SK-N-SH treated with all-trans-retinoic acid at 6 μM for 48 hours (cell line): Measurements from ENCODE around the gene POLD1.

Experiments used
- ATAC-seq: fragments of 200-7000 bp; cut with Tn5 transposase; 3 replicates; pipeline ENCODE4 v1.9.1; 2020; ENCODE audit warnings: mild to moderate bottlenecking, moderate library complexity
- ARNTL ChIP-seq: fragments of 450-650 bp; formaldehyde crosslinking; IDR thresholded peaks from 2 replicates; pipeline ENCODE4 v1.5.0; 2020; ENCODE audit warnings: low read depth, mild to moderate bottlenecking, moderate library complexity, borderline replicate concordance
- CSDC2 ChIP-seq: fragments of 250-450 bp; sonication (Bioruptor Pico); IDR thresholded peaks from 2 replicates; pipeline ENCODE4 v1.5.0; 2020; ENCODE audit warnings: mild to moderate bottlenecking, moderate library complexity
- ESRRG ChIP-seq: fragments of 250-450 bp; sonication (Bioruptor Pico); IDR thresholded peaks from 2 replicates; pipeline ENCODE4 v1.6.1; 2021; ENCODE audit warnings: mild to moderate bottlenecking
- GLIS3 ChIP-seq: fragments of 250-450 bp; sonication (Bioruptor Pico); IDR thresholded peaks from 2 replicates; pipeline ENCODE4 v1.5.0; 2020; ENCODE audit warnings: mild to moderate bottlenecking, moderate library complexity
- ISL1 ChIP-seq: fragments of 250-450 bp; sonication (Bioruptor Pico); IDR thresholded peaks from 2 replicates; pipeline ENCODE4 v2.1.2; 2022; ENCODE audit warnings: mild to moderate bottlenecking, moderate library complexity
- OSR1 ChIP-seq: fragments of 250-450 bp; sonication (Bioruptor Pico); IDR thresholded peaks from 2 replicates; pipeline ENCODE4 v1.8.0; 2022; ENCODE audit warnings: moderate library complexity, mild to moderate bottlenecking, inconsistent platforms
- PATZ1 ChIP-seq: fragments of 250-450 bp; sonication (Bioruptor Pico); IDR thresholded peaks from 2 replicates; pipeline ENCODE4 v1.8.0; 2020; ENCODE audit warnings: mild to moderate bottlenecking, moderate library complexity, borderline replicate concordance
- RARB ChIP-seq: fragments of 250-450 bp; sonication (Bioruptor Pico); IDR thresholded peaks from 2 replicates; pipeline ENCODE4 v1.8.0; 2021; ENCODE audit warnings: mild to moderate bottlenecking, moderate library complexity
- SNAI2 ChIP-seq: fragments of 250-450 bp; sonication (Bioruptor Pico); IDR thresholded peaks from 2 replicates; pipeline ENCODE4 v1.5.0; 2020; ENCODE audit warnings: mild to moderate bottlenecking, moderate library complexity
- TCF4 ChIP-seq: fragments of 250-450 bp; sonication (Bioruptor Pico); IDR thresholded peaks from 2 replicates; pipeline ENCODE4 v1.8.0; 2021; ENCODE audit warnings: mild to moderate bottlenecking, moderate library complexity, borderline replicate concordance
- TSHZ2 ChIP-seq: fragments of 250-450 bp; sonication (Bioruptor Pico); IDR thresholded peaks from 2 replicates; pipeline ENCODE4 v1.5.0; 2020; ENCODE audit warnings: mild to moderate bottlenecking, moderate library complexity
- ZC3H10 ChIP-seq: fragments of 250-450 bp; sonication (Bioruptor Pico); IDR thresholded peaks from 2 replicates; pipeline ENCODE4 v1.5.1; 2021; ENCODE audit warnings: mild to moderate bottlenecking, moderate library complexity
- ZNF565 ChIP-seq: fragments of 450-650 bp; formaldehyde crosslinking; conservative IDR thresholded peaks from 2 replicates; pipeline ENCODE4 v1.5.0; 2020; ENCODE audit warnings: low read depth, mild to moderate bottlenecking, moderate library complexity
- ZNF70 ChIP-seq: fragments of 450-650 bp; formaldehyde crosslinking; IDR thresholded peaks from 2 replicates; pipeline ENCODE4 v1.5.0; 2020; ENCODE audit warnings: mild to moderate bottlenecking, moderate library complexity
- ZNF8 ChIP-seq: fragments of 450-650 bp; formaldehyde crosslinking; IDR thresholded peaks from 2 replicates; pipeline ENCODE4 v1.5.0; 2020; ENCODE audit warnings: mild to moderate bottlenecking, moderate library complexity
- TF ChIP-seq, protein P1 (sequence below): fragments of 250-450 bp; sonication (Bioruptor Pico); IDR thresholded peaks from 2 replicates; pipeline ENCODE4 v1.8.0; 2021; ENCODE audit warnings: low read depth, mild to moderate bottlenecking, moderate library complexity, borderline replicate concordance

Gene POLD1

DNA sequence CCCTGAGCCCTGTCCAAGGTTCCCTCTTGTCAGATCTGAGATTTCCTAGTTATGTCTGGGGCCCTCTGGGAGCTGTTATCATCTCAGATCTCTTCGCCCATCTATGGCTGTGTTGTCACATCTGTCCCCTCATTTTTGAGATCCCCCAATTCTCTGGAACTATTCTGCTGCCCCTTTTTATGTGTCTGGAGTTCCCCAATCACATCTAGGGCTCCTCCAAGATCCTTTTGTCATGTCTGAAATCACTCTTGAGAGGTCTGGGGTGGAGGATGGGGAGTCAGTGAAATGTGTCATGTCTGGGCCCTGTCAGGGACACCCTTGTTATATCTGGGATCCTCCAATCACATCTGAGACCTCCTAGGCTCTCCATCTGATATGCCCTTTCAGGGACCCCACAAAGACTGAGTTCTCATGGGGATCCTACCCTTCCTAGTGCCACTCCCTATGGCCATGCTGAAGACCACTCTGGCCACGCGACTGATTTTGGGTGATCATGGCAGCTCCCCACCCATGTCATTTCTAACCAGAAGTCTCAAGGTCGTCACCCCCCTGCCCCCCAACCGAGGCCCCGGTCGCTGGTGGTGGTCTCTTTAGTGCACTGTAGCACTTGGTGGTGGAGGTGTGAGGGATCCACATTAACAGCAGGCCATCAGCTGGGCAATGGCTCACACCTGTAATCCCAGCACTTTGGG is 44.8 kb downstream of the POLD1 start:
- TF ChIP-seq ZNF70 (no peak), RARB (CRISPR knock-in tag) (no peak)
- no peak for ATAC-seq

- ATAC-seq = no peak
- TF ChIP-seq ISL1 = no peak
- TF ChIP-seq, protein P1, sequence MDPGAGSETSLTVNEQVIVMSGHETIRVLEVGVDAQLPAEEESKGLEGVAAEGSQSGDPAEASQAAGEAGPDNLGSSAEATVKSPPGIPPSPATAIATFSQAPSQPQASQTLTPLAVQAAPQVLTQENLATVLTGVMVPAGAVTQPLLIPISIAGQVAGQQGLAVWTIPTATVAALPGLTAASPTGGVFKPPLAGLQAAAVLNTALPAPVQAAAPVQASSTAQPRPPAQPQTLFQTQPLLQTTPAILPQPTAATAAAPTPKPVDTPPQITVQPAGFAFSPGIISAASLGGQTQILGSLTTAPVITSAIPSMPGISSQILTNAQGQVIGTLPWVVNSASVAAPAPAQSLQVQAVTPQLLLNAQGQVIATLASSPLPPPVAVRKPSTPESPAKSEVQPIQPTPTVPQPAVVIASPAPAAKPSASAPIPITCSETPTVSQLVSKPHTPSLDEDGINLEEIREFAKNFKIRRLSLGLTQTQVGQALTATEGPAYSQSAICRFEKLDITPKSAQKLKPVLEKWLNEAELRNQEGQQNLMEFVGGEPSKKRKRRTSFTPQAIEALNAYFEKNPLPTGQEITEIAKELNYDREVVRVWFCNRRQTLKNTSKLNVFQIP (CRISPR knock-in tag) = no peak
- TF ChIP-seq ZNF70 = no peak
- no peak for TF ChIP-seq RARB (CRISPR knock-in tag)
- TF ChIP-seq ZNF565 (CRISPR knock-in tag) = no peak
- no peak for TF ChIP-seq GLIS3
- no peak for TF ChIP-seq OSR1 (CRISPR knock-in tag)
- TF ChIP-seq ZC3H10 (CRISPR knock-in tag) = no peak
- TF ChIP-seq CSDC2 (CRISPR knock-in tag) = no peak
Measured at GRCh38 chr19:50430888-50431342, 46.8 kb downstream of the POLD1 start.

GRCh38 chr19:50431343-50432220 is 47.4 kb downstream of the POLD1 start:
- TF ChIP-seq ARNTL (CRISPR knock-in tag) = no peak
- TF ChIP-seq ESRRG (CRISPR knock-in tag) = no peak
- TF ChIP-seq ZNF8 (CRISPR knock-in tag) = no peak

GRCh38 chr19:50432221-50433028 is 48.3 kb downstream of the POLD1 start, which contains the start of gene MYBPC2:
TSS of gene MYBPC2 (plus strand) at chr19:50432892. CDS start at chr19:50432954, 62 bp downstream.
- ATAC-seq = peak; percentile 21
- no peak for TF ChIP-seq ISL1
- TF ChIP-seq RARB (CRISPR knock-in tag) = no peak
- TF ChIP-seq OSR1 (CRISPR knock-in tag) = no peak
- no peak for TF ChIP-seq SNAI2
- no peak for TF ChIP-seq TCF4 (CRISPR knock-in tag)
- TF ChIP-seq, protein P1 (CRISPR knock-in tag) = no peak
- no peak for TF ChIP-seq GLIS3
- TF ChIP-seq PATZ1 = no peak
- no peak for TF ChIP-seq TSHZ2 (CRISPR knock-in tag)
- TF ChIP-seq ESRRG (CRISPR knock-in tag) = no peak
- TF ChIP-seq, all 23 proteins: peak for 0

More at GRCh38 chr19:50431343-50432220, 47.4 kb downstream of the POLD1 start:
- peak; percentile 97 for ATAC-seq
